Kidney glomerular epithelial cell (primary cell): ENCODE measurements around the gene PCK1.

Experiments
- DNase-seq: peaks from one replicate; lab custom pipeline; 2025; lab: John Stamatoyannopoulos, UW

The PCK1 gene

GRCh38 chr20:57536771-57537724 lies 23.9 kb upstream of the PCK1 start:
- no peak for DNase-seq

GRCh38 chr20:57537822-57538221 lies 23.1 kb upstream of the PCK1 start:
- DNase-seq: no peak

DNA sequence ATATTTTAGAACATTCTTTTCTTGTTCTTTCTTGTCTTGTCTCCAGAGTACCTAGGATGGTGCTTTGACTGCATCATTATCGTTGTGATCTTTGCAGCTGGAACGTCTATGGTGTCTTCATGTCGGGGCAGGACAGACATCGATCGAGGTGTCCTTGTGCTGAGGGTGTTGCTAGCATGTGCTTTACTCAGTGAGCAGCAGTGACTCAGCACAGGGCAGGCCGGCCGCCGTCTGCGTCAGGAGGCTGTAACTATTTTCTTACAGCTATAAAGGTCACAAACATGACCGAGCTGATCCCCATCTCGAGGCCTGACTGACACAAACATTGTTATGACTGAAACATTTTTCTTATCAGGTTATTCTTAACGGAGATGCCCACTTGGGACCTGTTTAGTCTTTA lies 21.0 kb upstream of the PCK1 start:
- no peak for DNase-seq

DNA sequence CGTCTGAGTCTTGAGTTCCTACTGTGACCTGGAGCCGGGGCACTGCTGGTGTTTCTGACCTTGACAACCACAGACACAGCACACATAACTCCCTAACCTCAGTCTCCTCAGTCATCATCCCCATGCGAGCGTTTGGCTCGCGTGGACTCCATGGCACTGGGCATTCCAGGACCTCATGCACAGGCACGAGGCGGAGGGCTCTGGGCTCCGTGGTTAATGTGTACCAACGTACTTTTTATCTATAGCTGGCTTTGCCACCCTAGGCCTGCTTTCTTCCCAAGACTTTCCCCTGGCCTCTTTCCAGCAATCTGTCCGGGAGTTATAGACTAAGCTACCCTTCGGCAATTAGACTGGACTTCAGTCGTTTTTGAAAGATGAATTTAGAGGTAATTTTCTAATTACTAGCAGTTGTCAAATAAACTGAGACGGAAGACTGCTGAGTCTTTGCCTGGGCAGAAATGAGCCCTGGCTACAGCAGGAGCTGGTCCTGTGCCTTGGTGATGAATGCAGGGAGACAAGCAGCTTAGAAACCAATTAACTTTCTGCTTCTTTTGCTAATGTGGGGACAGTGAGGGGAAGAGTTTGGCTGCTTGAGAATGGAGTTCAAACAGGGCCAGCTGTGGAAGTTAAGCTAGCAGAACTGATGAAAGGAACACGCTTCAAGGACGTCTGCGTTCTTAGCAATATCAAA lies 19.9 kb upstream of the PCK1 start:
- DNase-seq: no peak

- no peak for DNase-seq
These were observed 17.2 kb upstream of the PCK1 start for GRCh38 chr20:57543754-57544153.

GRCh38 chr20:57544838-57545564 lies 15.9 kb upstream of the PCK1 start:
- no peak for DNase-seq

GRCh38 chr20:57545927-57546662 lies 14.8 kb upstream of the PCK1 start:
- DNase-seq: no peak

DNA sequence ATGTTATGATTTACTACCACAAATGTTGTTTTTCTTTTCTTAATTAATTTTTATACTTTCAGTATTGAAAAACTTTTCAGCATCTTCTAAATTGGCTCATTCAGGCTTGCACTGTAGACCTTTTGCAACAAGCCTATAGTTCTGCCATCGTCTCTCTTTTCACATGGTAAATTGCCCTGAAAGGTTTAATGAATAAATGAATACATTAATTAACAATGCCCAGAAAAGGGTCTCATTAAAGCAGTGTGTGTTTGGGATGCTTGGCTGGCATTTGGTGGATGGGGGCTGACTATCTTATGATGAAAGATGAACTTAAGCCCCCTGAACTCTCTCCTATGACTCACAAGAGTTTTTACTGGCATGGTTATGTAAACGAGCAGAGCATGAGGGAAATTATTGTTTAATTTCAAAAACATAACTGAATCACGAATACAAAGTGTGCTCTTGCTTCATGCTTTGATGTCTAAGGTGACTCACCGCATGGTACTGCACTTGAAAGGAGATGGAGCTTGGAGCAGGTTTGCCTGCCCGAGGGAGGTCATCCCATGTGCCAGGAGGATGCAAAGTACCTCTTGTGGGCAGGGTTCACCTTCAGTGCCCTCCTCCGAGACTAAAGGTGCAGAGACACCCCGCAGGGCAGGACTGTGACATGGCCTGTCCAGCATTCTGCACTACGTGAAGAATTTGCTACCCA lies 13.8 kb upstream of the PCK1 start:
- peak; percentile 20 for DNase-seq

- DNase-seq: peak; percentile 73
These were observed 12.5 kb upstream of the PCK1 start for GRCh38 chr20:57548177-57549058.

- DNase-seq: no peak
These were observed 8.4 kb upstream of the PCK1 start for GRCh38 chr20:57552471-57552870.

DNA sequence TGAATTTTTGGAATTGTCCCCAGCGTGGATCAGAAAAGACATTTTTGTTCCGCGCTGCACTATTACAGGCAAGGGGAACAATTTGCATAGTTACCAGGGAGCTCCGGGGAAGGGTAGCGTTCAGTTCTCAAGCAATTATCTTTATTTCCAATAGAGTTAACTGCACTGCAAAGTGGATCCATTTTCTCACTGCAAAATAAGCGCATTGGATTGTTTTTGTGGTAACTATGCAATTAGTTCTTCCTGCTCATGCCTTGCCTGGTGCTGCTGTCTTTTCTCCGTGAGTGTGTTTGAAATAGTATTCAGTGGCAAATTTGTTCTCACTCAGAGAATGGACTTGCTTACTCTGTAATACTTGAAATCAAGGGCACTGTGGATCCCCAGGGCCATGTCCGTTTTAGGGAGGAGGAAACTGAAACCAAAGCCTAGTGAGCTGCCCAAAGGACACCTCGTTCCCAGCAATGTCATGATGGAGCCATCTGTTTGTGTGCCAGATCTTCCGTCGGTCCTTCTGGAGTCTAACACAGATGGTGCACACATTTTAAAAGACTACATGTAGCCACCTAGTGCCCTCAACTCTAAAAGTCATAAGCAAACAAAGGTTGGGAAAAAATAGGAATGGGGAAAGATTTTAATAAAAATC lies 7.4 kb upstream of the PCK1 start:
- DNase-seq: no peak

DNA sequence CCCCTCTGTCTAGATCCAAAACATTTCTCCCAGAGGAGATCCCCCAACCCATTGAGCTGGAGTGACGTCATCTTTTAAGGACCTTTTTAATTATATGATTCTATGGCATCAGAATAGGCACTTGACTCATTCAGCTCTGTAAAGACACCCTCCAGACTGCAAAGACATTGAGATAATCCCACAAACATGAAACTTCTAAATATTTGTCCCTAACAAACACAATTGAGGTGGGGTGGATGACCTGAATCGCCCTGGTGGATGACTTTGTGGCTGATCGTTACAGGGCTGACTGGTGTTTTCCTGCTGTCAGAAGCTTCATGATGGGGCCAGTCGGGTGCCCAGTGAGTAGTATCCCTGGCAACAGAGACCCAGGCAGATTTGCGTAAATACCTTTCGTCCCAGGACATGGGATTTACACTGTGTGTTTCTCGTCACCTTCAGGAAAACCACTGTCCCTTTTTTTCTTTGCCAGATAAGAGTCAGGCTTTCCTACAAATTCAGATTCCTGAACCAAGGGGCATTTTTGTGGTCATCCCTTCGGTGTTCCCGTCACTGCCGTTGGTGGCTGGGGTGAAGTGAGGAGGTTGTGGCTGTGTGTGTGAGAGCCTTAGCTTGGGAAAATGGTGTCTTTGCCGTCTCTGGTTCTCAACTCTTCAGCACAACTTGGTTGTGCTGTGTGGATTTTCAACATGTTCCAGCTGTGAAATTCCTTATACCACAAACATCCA lies 5.3 kb upstream of the PCK1 start:
- no peak for DNase-seq

DNA sequence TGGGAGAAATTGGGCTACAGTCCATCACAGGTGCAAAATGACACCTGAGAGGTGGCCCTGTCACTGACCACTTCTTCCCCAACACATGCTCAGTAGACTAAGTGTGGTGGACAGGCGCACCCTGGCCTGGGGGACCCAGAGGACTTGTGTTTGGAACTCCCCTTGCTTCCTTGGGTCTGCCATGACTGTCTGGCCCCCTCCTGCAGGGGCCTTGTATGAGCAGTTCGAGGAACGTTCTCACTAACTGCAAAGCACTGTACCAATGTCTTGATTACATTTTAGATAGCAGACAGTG lies 4.0 kb upstream of the PCK1 start:
- no peak for DNase-seq

- no peak for DNase-seq
These were observed 2.8 kb upstream of the PCK1 start for GRCh38 chr20:57557926-57558613.

GRCh38 chr20:57558614-57559288 lies 2.2 kb upstream of the PCK1 start:
- DNase-seq: no peak

DNA sequence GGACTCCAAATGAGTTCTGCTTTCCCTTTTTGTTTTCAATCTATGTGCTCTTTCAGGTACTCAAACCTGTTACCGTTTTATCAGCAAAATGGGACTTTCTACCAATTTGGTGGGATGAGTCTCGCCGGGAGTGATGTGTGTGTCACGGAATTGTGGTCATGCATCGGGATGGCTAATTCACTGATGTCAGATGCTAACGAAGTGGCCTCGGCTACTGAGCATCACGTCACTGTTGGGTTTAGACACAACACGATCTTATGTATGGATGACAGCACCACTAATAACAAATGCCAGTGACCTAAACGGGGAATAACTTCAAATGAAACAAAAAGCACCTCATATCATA lies 1.6 kb upstream of the PCK1 start:
- no peak for DNase-seq

GRCh38 chr20:57559658-57560553 lies 1.0 kb upstream of the PCK1 start:
- DNase-seq: no peak
